Tibial nerve (tissue), 3 donors: ENCODE data around the gene GPR142.

Experiments used
- POLR2A ChIP-seq, 2 donors: fragments of 450-650 bp; IDR thresholded peaks; one replicate each; pipeline ENCODE4 v1.6.1; 2017; ENCODE audit warnings: antibody characterized with exemption in 2 of 2, mild to moderate bottlenecking in 2 of 2, moderate library complexity in 2 of 2
- TF ChIP-seq, protein P1 (sequence below), 5 experiments: fragments of 200-600 bp in 3 of 5; fragments of 450-650 bp in 2 of 5; sonication (generic) in 3 of 5; IDR thresholded peaks; one replicate each; pipeline ENCODE4 v1.5.1; 2016 to 2019; ENCODE audit warnings: antibody characterized with exemption in 5 of 5, mild to moderate bottlenecking in 3 of 5, moderate library complexity in 2 of 5

DNA sequence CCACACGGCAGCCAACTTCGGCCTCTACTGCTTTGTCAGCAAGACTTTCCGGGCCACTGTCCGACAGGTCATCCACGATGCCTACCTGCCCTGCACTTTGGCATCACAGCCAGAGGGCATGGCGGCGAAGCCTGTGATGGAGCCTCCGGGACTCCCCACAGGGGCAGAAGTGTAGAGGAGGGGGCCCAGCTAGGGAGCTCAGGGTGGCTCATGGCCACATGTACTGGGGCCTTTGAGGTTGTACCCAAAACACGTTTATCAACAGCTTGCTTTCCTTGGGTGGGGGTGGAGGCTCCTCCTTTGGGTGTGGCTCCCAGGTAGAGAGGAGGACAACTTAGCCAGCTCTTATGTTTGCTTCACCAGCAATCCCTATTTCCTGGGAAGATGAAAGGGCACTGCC lies 5.1 kb downstream of the GPR142 start:
- TF ChIP-seq, protein P1, sequence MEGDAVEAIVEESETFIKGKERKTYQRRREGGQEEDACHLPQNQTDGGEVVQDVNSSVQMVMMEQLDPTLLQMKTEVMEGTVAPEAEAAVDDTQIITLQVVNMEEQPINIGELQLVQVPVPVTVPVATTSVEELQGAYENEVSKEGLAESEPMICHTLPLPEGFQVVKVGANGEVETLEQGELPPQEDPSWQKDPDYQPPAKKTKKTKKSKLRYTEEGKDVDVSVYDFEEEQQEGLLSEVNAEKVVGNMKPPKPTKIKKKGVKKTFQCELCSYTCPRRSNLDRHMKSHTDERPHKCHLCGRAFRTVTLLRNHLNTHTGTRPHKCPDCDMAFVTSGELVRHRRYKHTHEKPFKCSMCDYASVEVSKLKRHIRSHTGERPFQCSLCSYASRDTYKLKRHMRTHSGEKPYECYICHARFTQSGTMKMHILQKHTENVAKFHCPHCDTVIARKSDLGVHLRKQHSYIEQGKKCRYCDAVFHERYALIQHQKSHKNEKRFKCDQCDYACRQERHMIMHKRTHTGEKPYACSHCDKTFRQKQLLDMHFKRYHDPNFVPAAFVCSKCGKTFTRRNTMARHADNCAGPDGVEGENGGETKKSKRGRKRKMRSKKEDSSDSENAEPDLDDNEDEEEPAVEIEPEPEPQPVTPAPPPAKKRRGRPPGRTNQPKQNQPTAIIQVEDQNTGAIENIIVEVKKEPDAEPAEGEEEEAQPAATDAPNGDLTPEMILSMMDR (IDR thresholded peaks at IDR 0.05): no peak
- no peak for TF ChIP-seq POLR2A (IDR thresholded peaks at IDR 0.05)
